CD14-positive monocyte (primary cell): ENCODE results near the gene CFTR. TPM values are rescaled to one million over a fixed set of nuclear protein-coding genes. Genes with fewer than 3 reads are reported as not detected.

Source experiments
- DNase-seq, 3 donors: peaks; one replicate each; pipeline ENCODE4 v3.0.0-alpha.2; 2011 to 2022
- H2AFZ ChIP-seq: 2 replicates; pipeline ENCODE4 v1.6.0; 2012; ENCODE audit warnings: mild to moderate bottlenecking, low read depth, low read length, inconsistent platforms; ENCODE audit not compliant: insufficient read depth, poor library complexity, severe bottlenecking
- H3K27ac ChIP-seq, 2 donors: 1 replicate in 1 of 2; 2 replicates in 1 of 2; pipeline ENCODE4 v1.5.1; 2012 to 2013; ENCODE audit warnings: low read length in 2 of 2, control low read depth in 1 of 2, inconsistent platforms in 1 of 2, low read depth in 1 of 2, mild to moderate bottlenecking in 1 of 2
- H3K27me3 ChIP-seq, 2 donors: one replicate each; pipeline versions ENCODE4 v1.6.0 to v1.6.1; 2011 to 2013; ENCODE audit warnings: low read length in 2 of 2; ENCODE audit not compliant: control insufficient read depth in 2 of 2, insufficient read depth in 2 of 2
- H3K36me3 ChIP-seq, 2 donors: replicated peaks in 1 of 2; 1 replicate in 1 of 2; 2 replicates in 1 of 2; pipeline versions ENCODE4 v1.5.1 to v1.6.1; 2012 to 2013; ENCODE audit warnings: low read length in 2 of 2, control low read depth in 1 of 2, inconsistent platforms in 1 of 2, mild to moderate bottlenecking in 1 of 2; ENCODE audit not compliant: insufficient read depth in 2 of 2, control insufficient read depth in 1 of 2
- H3K4me1 ChIP-seq, 2 donors: 1 replicate in 1 of 2; 2 replicates in 1 of 2; pipeline versions ENCODE4 v1.5.1 to v1.6.1; 2012 to 2013; ENCODE audit warnings: low read length in 2 of 2, control low read depth in 1 of 2, inconsistent platforms in 1 of 2, mild to moderate bottlenecking in 1 of 2, moderate library complexity in 1 of 2; ENCODE audit not compliant: insufficient read depth in 2 of 2, control insufficient read depth in 1 of 2
- H3K4me2 ChIP-seq: replicated peaks from 2 replicates; pipeline ENCODE3; 2012; ENCODE audit warnings: low read length, moderate library complexity, mild to moderate bottlenecking; ENCODE audit not compliant: poor library complexity, severe bottlenecking; ENCODE audit errors: extremely low read depth
- H3K4me3 ChIP-seq, 3 experiments: fragments of 200-600 bp in 1 of 3; sonication (generic) in 1 of 3; replicated peaks in 1 of 3; 1 replicate in 2 of 3; 2 replicates in 1 of 3; pipeline ENCODE4 v1.5.1; 2011 to 2013; ENCODE audit warnings: low read length in 3 of 3, mild to moderate bottlenecking in 3 of 3, control low read depth in 2 of 3, low read depth in 2 of 3, inconsistent platforms in 1 of 3, moderate library complexity in 1 of 3
- H3K79me2 ChIP-seq: 2 replicates; pipeline ENCODE4 v1.6.0; 2012; ENCODE audit warnings: mild to moderate bottlenecking, control low read depth, inconsistent platforms, low read length, moderate library complexity; ENCODE audit not compliant: insufficient read depth
- H3K9ac ChIP-seq: 2 replicates; pipeline ENCODE4 v1.6.0; 2017; ENCODE audit warnings: low read length, mild to moderate bottlenecking; ENCODE audit not compliant: insufficient read depth, poor library complexity, severe bottlenecking
- H3K9me3 ChIP-seq, 2 donors: replicated peaks in 1 of 2; 1 replicate in 1 of 2; 2 replicates in 1 of 2; pipeline versions ENCODE4 v1.5.1 to v1.6.1; 2012 to 2013; ENCODE audit warnings: low read length in 2 of 2, control low read depth in 1 of 2; ENCODE audit not compliant: control insufficient read depth in 1 of 2, insufficient read depth in 1 of 2
- H4K20me1 ChIP-seq: 2 replicates; pipeline ENCODE4 v1.6.0; 2012; ENCODE audit warnings: mild to moderate bottlenecking, low read length, control low read depth, moderate library complexity; ENCODE audit not compliant: insufficient read depth
- H3K27ac Mint-ChIP-seq, 7 donors: one replicate each; pipeline ENCODE4 v1.8.0; 2020; ENCODE audit warnings: mild to moderate bottlenecking in 7 of 7, mixed read lengths in 7 of 7, moderate library complexity in 6 of 7, inconsistent platforms in 2 of 7
- H3K27me3 Mint-ChIP-seq, 3 donors: one replicate each; pipeline ENCODE4 v1.8.0; 2021 to 2022; ENCODE audit warnings: low read depth in 3 of 3, mild to moderate bottlenecking in 3 of 3, mixed read lengths in 3 of 3, moderate library complexity in 3 of 3, inconsistent platforms in 1 of 3
- H3K36me3 Mint-ChIP-seq, 2 donors: one replicate each; pipeline ENCODE4 v1.8.0; 2020; ENCODE audit warnings: mixed read lengths in 2 of 2, inconsistent platforms in 1 of 2, mild to moderate bottlenecking in 1 of 2
- H3K4me1 Mint-ChIP-seq: one replicate; pipeline ENCODE4 v1.8.0; 2020; ENCODE audit warnings: mild to moderate bottlenecking, mixed read lengths
- H3K4me3 Mint-ChIP-seq, 2 donors: one replicate each; pipeline ENCODE4 v1.8.0; 2020; ENCODE audit warnings: mild to moderate bottlenecking in 2 of 2, mixed read lengths in 2 of 2, moderate library complexity in 1 of 2
- H3K9me3 Mint-ChIP-seq, 7 donors: one replicate each; pipeline ENCODE4 v1.8.0; 2020 to 2022; ENCODE audit warnings: mixed read lengths in 7 of 7, mild to moderate bottlenecking in 6 of 7, moderate library complexity in 6 of 7, inconsistent platforms in 2 of 7
- CTCF ChIP-seq: fragments of 200-600 bp; IDR thresholded peaks from one replicate; pipeline ENCODE4 v1.8.0; 2022; ENCODE audit warnings: antibody characterized with exemption, mild to moderate bottlenecking
- WGBS: methylation state at CpG from one replicate; pipeline ENCODE4 v1.1.5; 2013; ENCODE audit warnings: missing lambda C conversion rate; ENCODE audit not compliant: insufficient coverage; 5-methylcytosine and 5-hydroxymethylcytosine counted together
- intact Hi-C, 2 donors: fragments of 100-400 bp; cut with micrococcal nuclease; formaldehyde crosslinking; loops; one replicate each; pipeline versions ENCODE4 v1.15.0 to v1.15.1; 2023
- polyA plus RNA-seq, 3 donors: library from polyadenylated mRNA; depleted of rRNA in 1 of 3; unstranded in 2 of 3; stranded (reverse) in 1 of 3; fragments of 300-500 nt in 2 of 3; fragments of >200 nt in 1 of 3; fragmentation: Illumina TruSeq in 2 of 3; gene quantifications; 1 replicate in 2 of 3; 2 replicates in 1 of 3; pipeline ENCODE4 v1.2.3, GENCODE V29; 2012 to 2021

CFTR gene
- polyA plus RNA-seq, 3 donors, result not detected

DNA sequence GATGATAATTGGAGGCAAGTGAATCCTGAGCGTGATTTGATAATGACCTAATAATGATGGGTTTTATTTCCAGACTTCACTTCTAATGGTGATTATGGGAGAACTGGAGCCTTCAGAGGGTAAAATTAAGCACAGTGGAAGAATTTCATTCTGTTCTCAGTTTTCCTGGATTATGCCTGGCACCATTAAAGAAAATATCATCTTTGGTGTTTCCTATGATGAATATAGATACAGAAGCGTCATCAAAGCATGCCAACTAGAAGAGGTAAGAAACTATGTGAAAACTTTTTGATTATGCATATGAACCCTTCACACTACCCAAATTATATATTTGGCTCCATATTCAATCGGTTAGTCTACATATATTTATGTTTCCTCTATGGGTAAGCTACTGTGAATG lies 79.6 kb downstream of the CFTR start:
- H4K20me1 ChIP-seq, result no peaks in the 10 kb centered on the region
- H3K27me3 Mint-ChIP-seq, result no peaks in the 10 kb centered on the region
- H3K36me3 ChIP-seq, result no peaks in the 10 kb centered on the region
- WGBS, result no CpG with 5 or more reads among the region's 3 CpGs
- no peaks in the 10 kb centered on the region for H3K36me3 Mint-ChIP-seq
- H2AFZ ChIP-seq, result no peak overlapping the region
- no peaks in the 10 kb centered on the region for H3K27me3 ChIP-seq
- H3K27ac ChIP-seq, result no peak overlapping the region
- no peak overlapping the region for H3K9ac ChIP-seq
- no peaks in the 10 kb centered on the region for H3K4me1 ChIP-seq
- DNase-seq, result no peak
- H3K9me3 ChIP-seq, result no peaks in the 10 kb centered on the region
- H3K4me3 ChIP-seq, result no peak overlapping the region
- H3K27ac Mint-ChIP-seq, result no peak overlapping the region
- no peaks in the 10 kb centered on the region for H3K4me1 Mint-ChIP-seq
- H3K4me2 ChIP-seq, result no peak overlapping the region
- H3K4me3 Mint-ChIP-seq, result no peak overlapping the region
- no peaks in the 10 kb centered on the region for H3K79me2 ChIP-seq
- TF ChIP-seq CTCF, result no peak
- intact Hi-C loops, result loop anchor here in 1 of 2 donors (10.0 kb wide), 1 partner anchor 665 kb away; the partner anchor contains the start of gene ANKRD7
- peaks cover 0 to 3% (median 0%) of the 10 kb centered on the region in 7 donors for H3K9me3 Mint-ChIP-seq

- no peak for TF ChIP-seq CTCF
- Histone ChIP-seq H3K9me3 (no peaks in the 10 kb centered on the region), H3K36me3 (no peaks in the 10 kb centered on the region), H2AFZ (no peak overlapping the region), H3K4me1 (no peaks in the 10 kb centered on the region), H3K9ac (no peak overlapping the region), H4K20me1 (no peaks in the 10 kb centered on the region), H3K27ac (no peak overlapping the region), H3K79me2 (no peaks in the 10 kb centered on the region), H3K27me3 (no peaks in the 10 kb centered on the region), H3K4me2 (no peak overlapping the region), H3K4me3 (no peak overlapping the region)
- no peak overlapping the region for H3K27ac Mint-ChIP-seq
- H3K27me3 Mint-ChIP-seq, result no peaks in the 10 kb centered on the region
- H3K9me3 Mint-ChIP-seq, result peaks cover 0 to 2% (median 0%) of the 10 kb centered on the region in 7 donors
- intact Hi-C loops, result no loop called here
- no peak overlapping the region for H3K4me3 Mint-ChIP-seq
- no peaks in the 10 kb centered on the region for H3K4me1 Mint-ChIP-seq
- H3K36me3 Mint-ChIP-seq, result no peaks in the 10 kb centered on the region
- no peak for DNase-seq
Measured at GRCh38 chr7:117560030-117560429, 80.2 kb downstream of the CFTR start.
